ENCODE measurements around the gene SUSD4.

DNA sequence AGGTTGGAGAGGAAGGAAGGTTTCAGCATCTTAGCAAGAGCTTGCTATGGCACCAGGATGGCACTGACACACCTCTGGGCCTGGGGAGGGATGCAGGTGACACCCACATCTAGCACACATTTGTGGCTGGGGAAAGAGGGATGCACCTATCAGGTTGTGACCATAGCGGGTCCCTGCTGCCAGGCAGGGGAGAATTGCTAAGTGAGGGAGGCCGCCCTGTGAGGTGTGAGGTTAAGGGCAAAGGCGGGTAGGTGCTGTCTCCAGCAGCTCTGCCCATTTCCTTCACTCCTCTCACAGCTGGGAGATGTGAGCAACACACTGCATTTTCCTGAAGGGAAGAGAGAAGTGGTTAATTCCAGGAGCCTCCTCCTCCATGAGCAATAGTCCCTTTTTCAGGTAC, 137.7 kb downstream of the SUSD4 start:
- TF ChIP-seq YY1 (IDR thresholded peaks at IDR 0.05; ENCODE audit: insufficient read depth, insufficient read length) (no peak), SUZ12 (IDR thresholded peaks at IDR 0.05; ENCODE audit: extremely low read depth, insufficient read depth, insufficient read length) (no peak)
